BE2C (cell line): ENCODE data around the gene TTLL11.
"Not testable (repeated sequence)": the region's sequence is repeated elsewhere in the genome, so short reads cannot be mapped to it uniquely, and the experiment has no call there.

ENCODE experiments used
- DNase-seq: peaks from one replicate; pipeline ENCODE4 v3.0.0-alpha.2; 2020
- H3K27me3 ChIP-seq: fragments of 250-450 bp; sonication (Bioruptor Pico); 2 replicates; pipeline ENCODE4 v1.5.1; 2020; ENCODE audit warnings: mild to moderate bottlenecking
- H3K36me3 ChIP-seq: fragments of 250-450 bp; sonication (Bioruptor Pico); 2 replicates; pipeline ENCODE4 v1.5.1; 2020; ENCODE audit warnings: mild to moderate bottlenecking
- H3K4me1 ChIP-seq: fragments of 250-450 bp; sonication (Bioruptor Pico); 2 replicates; pipeline ENCODE4 v1.5.1; 2020
- H3K4me3 ChIP-seq: 2 replicates; pipeline ENCODE4 v1.5.1; 2011; ENCODE audit warnings: low read depth, low read length
- H3K9me3 ChIP-seq: fragments of 250-450 bp; sonication (Bioruptor Pico); 2 replicates; pipeline ENCODE4 v1.5.1; 2020
- TF ChIP-seq, protein P1 (sequence below): IDR thresholded peaks from 2 replicates; pipeline ENCODE4 v1.5.1; 2012; ENCODE audit warnings: mild to moderate bottlenecking, low read depth, low read length

Gene TTLL11

GRCh38 chr9:122119166-122119521 lies 26.0 kb upstream of the TTLL11 start:
- no peak for DNase-seq
- H3K4me3 ChIP-seq = no peak overlapping the region
- no peaks in the 10 kb centered on the region for H3K36me3 ChIP-seq
- no peaks in the 10 kb centered on the region for H3K27me3 ChIP-seq
- TF ChIP-seq, protein P1, sequence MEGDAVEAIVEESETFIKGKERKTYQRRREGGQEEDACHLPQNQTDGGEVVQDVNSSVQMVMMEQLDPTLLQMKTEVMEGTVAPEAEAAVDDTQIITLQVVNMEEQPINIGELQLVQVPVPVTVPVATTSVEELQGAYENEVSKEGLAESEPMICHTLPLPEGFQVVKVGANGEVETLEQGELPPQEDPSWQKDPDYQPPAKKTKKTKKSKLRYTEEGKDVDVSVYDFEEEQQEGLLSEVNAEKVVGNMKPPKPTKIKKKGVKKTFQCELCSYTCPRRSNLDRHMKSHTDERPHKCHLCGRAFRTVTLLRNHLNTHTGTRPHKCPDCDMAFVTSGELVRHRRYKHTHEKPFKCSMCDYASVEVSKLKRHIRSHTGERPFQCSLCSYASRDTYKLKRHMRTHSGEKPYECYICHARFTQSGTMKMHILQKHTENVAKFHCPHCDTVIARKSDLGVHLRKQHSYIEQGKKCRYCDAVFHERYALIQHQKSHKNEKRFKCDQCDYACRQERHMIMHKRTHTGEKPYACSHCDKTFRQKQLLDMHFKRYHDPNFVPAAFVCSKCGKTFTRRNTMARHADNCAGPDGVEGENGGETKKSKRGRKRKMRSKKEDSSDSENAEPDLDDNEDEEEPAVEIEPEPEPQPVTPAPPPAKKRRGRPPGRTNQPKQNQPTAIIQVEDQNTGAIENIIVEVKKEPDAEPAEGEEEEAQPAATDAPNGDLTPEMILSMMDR = no peak
- no peaks in the 10 kb centered on the region for H3K9me3 ChIP-seq
- H3K4me1 ChIP-seq = no peaks in the 10 kb centered on the region; the same call in 1 of the 2 replicates

- H3K36me3 ChIP-seq = no peaks in the 10 kb centered on the region
- H3K4me3 ChIP-seq = no peak overlapping the region
- H3K4me1 ChIP-seq = no peaks in the 10 kb centered on the region; the same call in 1 of the 2 replicates
- no peaks in the 10 kb centered on the region for H3K27me3 ChIP-seq
- no peak for DNase-seq
- H3K9me3 ChIP-seq = no peaks in the 10 kb centered on the region
- TF ChIP-seq, protein P1 = no peak
Observed at GRCh38 chr9:122118343-122119165, 25.4 kb upstream of the TTLL11 start.

GRCh38 chr9:122117241-122117640 lies 24.1 kb upstream of the TTLL11 start:
- not testable (repeated sequence) for DNase-seq, H3K4me3 ChIP-seq, H3K4me1 ChIP-seq, H3K9me3 ChIP-seq, H3K36me3 ChIP-seq, H3K27me3 ChIP-seq

DNA sequence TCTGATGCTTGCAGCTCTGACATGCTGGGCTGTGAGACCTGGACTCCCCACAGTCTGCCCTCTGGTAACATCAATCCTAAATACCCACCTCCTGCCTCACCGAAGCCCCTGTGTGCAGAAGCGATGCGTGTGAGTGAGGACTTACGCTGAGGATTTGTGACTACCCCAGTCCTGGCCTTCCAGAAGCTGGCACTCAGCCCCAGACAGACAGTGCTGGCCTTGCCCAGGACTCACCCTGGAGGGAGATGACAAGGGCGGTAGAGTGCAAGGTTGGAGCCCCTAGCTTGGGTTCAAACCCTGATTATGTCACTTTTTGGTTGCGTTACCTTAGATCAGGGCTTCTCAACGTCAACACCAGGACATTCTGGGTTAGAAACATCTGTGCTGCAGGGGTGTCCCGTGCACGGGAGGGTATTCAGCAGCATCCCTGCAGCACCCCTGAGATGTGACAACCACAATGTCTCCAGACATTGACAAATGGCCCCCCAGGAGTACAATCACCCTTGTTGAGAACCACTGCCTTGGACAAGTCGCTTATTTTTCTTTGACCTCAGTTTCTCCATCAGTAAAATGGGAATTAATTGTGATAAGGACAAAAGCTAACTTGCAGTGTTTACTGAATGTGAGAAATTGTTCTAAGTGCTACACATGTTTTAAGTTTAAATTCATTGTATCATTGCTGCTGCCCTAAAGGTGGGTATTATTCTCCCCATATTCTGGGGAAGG lies 23.5 kb upstream of the TTLL11 start:
- no peaks in the 10 kb centered on the region for H3K9me3 ChIP-seq
- TF ChIP-seq, protein P1 = no peak
- no peaks in the 10 kb centered on the region; the same call in 1 of the 2 replicates for H3K4me1 ChIP-seq

DNA sequence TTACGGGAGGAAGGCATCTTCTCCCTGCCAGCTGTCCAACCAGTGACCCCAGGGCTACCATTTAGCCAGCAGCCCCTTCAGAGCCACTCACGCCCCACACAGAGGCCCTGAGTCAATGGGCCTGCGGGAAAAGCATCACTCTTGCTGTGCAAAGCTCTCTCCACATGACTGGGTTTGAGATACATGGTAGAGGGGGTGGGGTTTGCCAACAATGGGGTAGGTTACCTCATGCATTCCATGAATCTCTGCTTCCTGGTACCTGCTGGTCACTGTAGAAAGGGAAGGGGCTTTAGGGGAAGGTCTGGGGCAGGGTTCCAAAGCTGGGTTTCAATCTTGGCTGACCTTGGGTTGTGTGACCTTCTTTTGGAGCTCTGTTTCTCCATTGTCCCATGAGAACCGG lies 22.9 kb upstream of the TTLL11 start:
- TF ChIP-seq, protein P1 = no peak
- Histone ChIP-seq H3K36me3 (no peaks in the 10 kb centered on the region), H3K27me3 (no peaks in the 10 kb centered on the region), H3K4me3 (no peak overlapping the region), H3K9me3 (no peaks in the 10 kb centered on the region), H3K4me1 (no peaks in the 10 kb centered on the region; the same call in 1 of the 2 replicates)
- no peak for DNase-seq

More for the DNA sequence above, 23.5 kb upstream of the TTLL11 start:
- DNase-seq = no peak
- H3K4me3 ChIP-seq = no peak overlapping the region
- no peaks in the 10 kb centered on the region for H3K36me3 ChIP-seq
- no peaks in the 10 kb centered on the region for H3K27me3 ChIP-seq

DNA sequence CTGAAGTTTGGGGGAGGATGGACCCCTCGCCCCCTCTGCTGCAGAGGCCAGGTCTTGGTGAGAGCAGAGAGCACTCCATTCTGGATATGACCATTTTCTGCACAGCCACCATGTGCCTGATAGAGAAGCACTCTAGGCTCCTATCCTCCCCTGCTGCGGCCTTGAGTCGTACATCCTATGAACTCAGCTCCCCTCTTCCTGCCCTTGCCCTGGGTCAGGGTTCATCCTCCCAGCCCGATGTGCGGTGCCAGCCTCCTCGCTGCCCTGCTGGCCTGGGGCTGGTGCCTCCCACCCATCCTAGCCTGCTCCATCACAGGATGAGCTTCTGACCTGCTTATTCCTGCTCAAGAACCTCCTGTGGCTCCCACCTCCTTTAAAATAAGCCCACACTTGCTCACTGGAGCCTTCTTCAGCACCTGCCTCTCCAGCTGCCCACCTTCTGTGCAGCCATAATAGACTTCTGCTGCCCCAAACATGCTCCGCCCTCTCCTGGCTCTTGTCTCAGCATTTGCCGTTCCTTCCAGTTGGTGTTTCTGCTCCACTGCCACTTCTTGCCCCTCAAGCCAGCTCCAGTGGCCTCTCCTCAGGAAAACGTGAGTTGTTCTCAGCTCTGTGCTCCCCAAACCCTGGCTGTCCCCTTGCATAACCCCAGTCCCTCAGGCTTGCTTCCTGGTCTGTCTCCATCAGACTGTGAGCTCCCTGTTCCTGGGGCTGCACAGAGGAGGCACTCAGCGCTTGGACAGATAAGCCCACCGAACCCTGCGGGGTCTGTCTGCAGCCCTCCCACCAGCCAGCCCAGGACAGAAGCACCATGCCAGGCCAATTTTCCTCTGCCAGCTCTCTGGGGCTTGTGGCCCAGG lies 22.3 kb upstream of the TTLL11 start:
- no peaks in the 10 kb centered on the region for H3K36me3 ChIP-seq
- no peak for DNase-seq
- H3K27me3 ChIP-seq = no peaks in the 10 kb centered on the region
- H3K4me1 ChIP-seq = no peaks in the 10 kb centered on the region; the same call in 1 of the 2 replicates
- H3K4me3 ChIP-seq = no peak overlapping the region
- H3K9me3 ChIP-seq = no peaks in the 10 kb centered on the region
- TF ChIP-seq, protein P1 = no peak
